ENCODE data around the gene ST8SIA6.
"Not testable (repeated sequence)": the region's sequence is repeated elsewhere in the genome, so short reads cannot be mapped to it uniquely, and the experiment has no call there.

ST8SIA6 gene

GRCh38 chr10:17454161-17455014 lies at the start of gene ST8SIA6:
ST8SIA6 (minus strand) TSS chr10:17454595; CDS start chr10:17454255, 340 bp downstream.
- DNase-seq = no peak

GRCh38 chr10:17503795-17504194 lies 49.4 kb upstream of the ST8SIA6 start:
- DNase-seq = no peak

GRCh38 chr10:17502814-17503213 lies 48.4 kb upstream of the ST8SIA6 start:
- DNase-seq = no peak

- not testable (repeated sequence) for DNase-seq
Observed at GRCh38 chr10:17499014-17499413, 44.6 kb upstream of the ST8SIA6 start.

- no peak for DNase-seq
Observed at GRCh38 chr10:17497446-17498030, 43.1 kb upstream of the ST8SIA6 start.

- no peak for DNase-seq
Observed at GRCh38 chr10:17494626-17495260, 40.3 kb upstream of the ST8SIA6 start.

- no peak for DNase-seq
Observed at GRCh38 chr10:17488848-17489247, 34.5 kb upstream of the ST8SIA6 start.

GRCh38 chr10:17483079-17483478 lies 28.7 kb upstream of the ST8SIA6 start:
- no peak for DNase-seq

- no peak for DNase-seq
Observed at GRCh38 chr10:17479822-17480221, 25.4 kb upstream of the ST8SIA6 start.

GRCh38 chr10:17479015-17479615 lies 24.7 kb upstream of the ST8SIA6 start:
- DNase-seq = no peak

- DNase-seq = no peak
Observed at GRCh38 chr10:17476073-17476472, 21.7 kb upstream of the ST8SIA6 start.

- no peak for DNase-seq
Observed at GRCh38 chr10:17475661-17476060, 21.3 kb upstream of the ST8SIA6 start.

- no peak for DNase-seq
Observed at GRCh38 chr10:17474595-17475323, 20.4 kb upstream of the ST8SIA6 start.

GRCh38 chr10:17473228-17473950 lies 19.0 kb upstream of the ST8SIA6 start:
- no peak for DNase-seq

- DNase-seq = no peak
Observed at GRCh38 chr10:17472481-17473227, 18.3 kb upstream of the ST8SIA6 start.

- no peak for DNase-seq
Observed at GRCh38 chr10:17470246-17470645, 15.9 kb upstream of the ST8SIA6 start.

- no peak for DNase-seq
Observed at GRCh38 chr10:17465328-17466125, 11.1 kb upstream of the ST8SIA6 start.

- no peak for DNase-seq
Observed at GRCh38 chr10:17464545-17464944, 10.2 kb upstream of the ST8SIA6 start.

GRCh38 chr10:17460756-17461155 lies 6.4 kb upstream of the ST8SIA6 start:
- DNase-seq = no peak

- DNase-seq = no peak
Observed at GRCh38 chr10:17457083-17457482, 2.7 kb upstream of the ST8SIA6 start.

Measured in NCI-H1048 (cell line).